Mesodermal cell (in vitro differentiated cells): ENCODE data around the gene STK33.

Experiments used
- H3K27ac ChIP-seq: 2 replicates; pipeline ENCODE4 v1.7.0; 2013; ENCODE audit warnings: mild to moderate bottlenecking, low read depth, low read length, moderate library complexity; ENCODE audit not compliant: severe bottlenecking
- H3K36me3 ChIP-seq: 2 replicates; pipeline ENCODE4 v1.7.1; 2013; ENCODE audit warnings: mild to moderate bottlenecking, low read length, moderate library complexity; ENCODE audit not compliant: control insufficient read depth, insufficient read depth
- H3K4me1 ChIP-seq: one replicate; pipeline ENCODE4 v1.7.1; 2013; ENCODE audit warnings: mild to moderate bottlenecking, low read length; ENCODE audit not compliant: insufficient read depth, control insufficient read depth, poor library complexity, severe bottlenecking
- H3K4me3 ChIP-seq: 2 replicates; pipeline ENCODE4 v1.7.0; 2013; ENCODE audit warnings: low read length, control low read depth, mild to moderate bottlenecking; ENCODE audit not compliant: insufficient read depth, poor library complexity, severe bottlenecking; ENCODE audit errors: extremely low read depth
- H3K9me3 ChIP-seq: 2 replicates; pipeline ENCODE4 v1.7.1; 2013; ENCODE audit warnings: mild to moderate bottlenecking, low read length, moderate library complexity; ENCODE audit not compliant: control insufficient read depth
- WGBS, 2 experiments: methylation state at CpG; one replicate each; pipeline ENCODE4 v1.1.5; 2013; ENCODE audit warnings: missing lambda C conversion rate in 2 of 2; ENCODE audit not compliant: insufficient coverage in 2 of 2; 5-methylcytosine and 5-hydroxymethylcytosine counted together

The STK33 gene

DNA sequence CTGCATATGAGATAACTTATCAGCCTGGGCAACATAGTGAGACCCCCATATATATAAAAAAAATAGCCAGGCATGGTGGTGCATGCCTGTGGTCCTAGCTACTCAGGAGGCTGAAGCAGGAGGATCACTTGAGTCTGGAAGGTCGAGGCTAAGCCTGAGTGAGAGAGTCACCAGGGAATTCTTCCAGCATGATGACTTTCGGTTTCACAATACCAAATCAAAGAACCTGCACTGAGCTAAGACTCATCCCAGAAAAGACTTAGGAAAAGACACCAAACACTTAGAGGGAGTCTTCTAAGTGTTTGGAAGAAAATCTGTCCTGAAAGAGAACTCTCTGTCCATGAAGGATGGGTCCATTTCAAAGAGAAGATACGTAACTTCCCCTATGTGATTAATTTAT is 12.7 kb downstream of the STK33 start:
- H3K9me3 ChIP-seq: peaks cover 3% of the 10 kb centered on the region
- WGBS, 2 experiments: no CpG with 5 or more reads among the region's 3 CpGs
- H3K4me3 ChIP-seq: no peak overlapping the region
- H3K27ac ChIP-seq: no peak overlapping the region
- H3K36me3 ChIP-seq: no peaks in the 10 kb centered on the region
- H3K4me1 ChIP-seq: no peaks in the 10 kb centered on the region

DNA sequence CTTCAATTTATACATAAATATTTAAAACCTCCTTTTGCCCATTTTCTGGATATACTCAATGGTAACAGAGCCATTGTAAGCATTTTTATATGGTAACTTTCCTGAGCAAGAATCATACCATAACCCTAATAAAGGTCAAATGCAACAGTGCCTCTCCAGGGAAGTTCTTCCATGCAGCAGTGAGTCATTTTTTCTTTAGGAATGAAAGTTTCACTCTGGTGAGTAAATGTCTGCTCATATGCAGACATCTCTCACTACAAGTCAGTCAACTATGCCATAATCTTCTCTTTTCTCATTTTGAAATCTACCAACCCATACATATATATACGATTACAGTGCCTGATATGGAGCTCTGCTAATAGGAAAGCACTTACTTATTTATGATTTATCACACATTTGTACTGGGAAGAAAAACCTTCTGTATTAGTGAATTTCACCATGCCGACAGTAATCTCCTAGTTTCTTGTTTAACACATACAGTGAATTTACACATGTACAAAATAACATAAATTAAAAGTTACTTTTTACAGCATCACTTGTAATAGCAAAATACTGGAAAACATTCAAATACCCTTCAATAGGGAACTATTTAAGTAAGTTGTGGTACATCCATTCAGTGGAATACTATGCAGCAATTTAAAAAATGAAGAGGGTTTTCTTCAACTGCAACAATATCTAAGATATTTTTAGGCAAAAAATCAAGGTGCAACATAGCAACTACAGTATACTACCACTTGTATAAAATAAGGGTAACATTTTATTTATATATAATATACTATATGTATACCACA is 16.0 kb downstream of the STK33 start:
- Histone ChIP-seq H3K4me1 (no peaks in the 10 kb centered on the region), H3K27ac (no peak overlapping the region), H3K4me3 (no peak overlapping the region), H3K9me3 (peaks cover 3% of the 10 kb centered on the region), H3K36me3 (no peaks in the 10 kb centered on the region)
- WGBS, 2 experiments: no CpG with 5 or more reads among the region's 2 CpGs

DNA sequence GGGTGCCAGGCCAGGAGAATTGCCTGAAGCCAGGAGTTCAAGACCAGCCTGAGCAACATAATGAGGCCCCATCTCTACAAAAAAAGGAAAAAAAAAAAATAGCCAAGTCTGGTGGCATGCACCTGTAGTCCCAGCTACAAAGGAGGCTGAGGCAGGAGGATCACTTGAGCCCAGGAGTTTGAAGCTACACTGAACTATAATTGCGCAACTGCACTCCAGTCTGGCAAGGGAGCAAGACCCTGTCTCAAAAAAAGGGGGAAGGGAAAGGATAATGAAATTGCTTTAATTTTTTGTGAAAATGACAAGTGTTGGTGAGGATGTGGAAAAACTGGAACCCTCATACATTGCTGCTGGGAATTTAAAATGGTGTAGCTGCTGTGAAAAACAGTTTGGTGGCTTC is 19.2 kb downstream of the STK33 start:
- H3K4me3 ChIP-seq: no peak overlapping the region
- no peaks in the 10 kb centered on the region for H3K4me1 ChIP-seq
- WGBS, 2 experiments: 100% methylated on average over 1 of the region's 1 CpG
- H3K27ac ChIP-seq: no peak overlapping the region
- H3K36me3 ChIP-seq: no peaks in the 10 kb centered on the region
- peaks cover 3% of the 10 kb centered on the region for H3K9me3 ChIP-seq

DNA sequence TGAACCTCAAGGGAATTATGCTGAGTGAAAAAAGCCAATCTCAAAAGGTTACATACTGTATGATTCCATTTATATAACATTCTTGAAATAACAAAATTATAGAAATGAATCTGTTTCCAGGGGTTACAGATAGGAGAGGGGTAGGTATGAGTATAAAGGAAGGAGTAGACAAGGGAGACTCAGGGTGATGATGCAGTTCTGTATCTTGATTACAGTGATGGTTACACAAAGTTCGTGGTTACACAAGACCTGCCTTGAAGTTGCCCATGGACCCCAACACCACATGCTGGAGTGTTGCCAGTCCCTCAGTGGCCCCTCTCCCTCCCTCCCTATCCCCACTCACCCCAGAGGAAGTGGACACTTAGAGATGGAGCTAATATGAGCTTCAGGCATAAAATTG is 20.3 kb downstream of the STK33 start:
- Histone ChIP-seq H3K4me1 (no peaks in the 10 kb centered on the region), H3K36me3 (no peaks in the 10 kb centered on the region), H3K4me3 (no peak overlapping the region), H3K9me3 (no peaks in the 10 kb centered on the region), H3K27ac (no peak overlapping the region)
- WGBS, 2 experiments: no CpG with 5 or more reads among the region's 1 CpG

DNA sequence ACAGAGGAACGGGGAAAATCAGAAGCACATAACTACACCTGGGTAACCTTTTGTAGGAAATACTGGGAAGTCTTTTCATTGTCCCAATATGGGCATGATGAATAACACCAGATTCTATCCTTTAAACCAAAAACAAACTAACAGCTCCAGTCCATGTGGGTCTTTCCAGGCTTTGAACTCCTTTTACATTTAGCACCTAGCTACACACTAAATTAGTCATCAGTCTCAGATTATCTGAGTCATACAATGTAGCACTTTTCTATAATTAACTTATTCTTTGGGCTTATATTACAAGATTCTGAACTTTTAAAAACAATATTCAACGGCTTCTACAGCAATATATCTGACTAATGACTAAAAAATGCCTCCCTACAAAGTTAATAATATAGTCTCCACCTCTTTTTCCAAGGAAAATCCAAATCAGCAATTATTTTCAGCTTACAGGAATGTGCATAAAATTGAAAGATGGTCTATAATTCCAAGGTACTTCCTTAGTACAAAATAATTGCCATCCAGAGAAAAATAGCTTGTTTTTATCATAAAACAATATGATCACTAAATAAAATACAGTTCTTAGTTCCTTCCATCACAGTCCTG is 26.3 kb downstream of the STK33 start:
- Histone ChIP-seq H3K4me1 (no peaks in the 10 kb centered on the region), H3K27ac (no peak overlapping the region), H3K4me3 (no peak overlapping the region), H3K9me3 (no peaks in the 10 kb centered on the region), H3K36me3 (no peaks in the 10 kb centered on the region)
- 100% methylated on average over 1 of the region's 2 CpGs; no CpG with 5 or more reads in 1 of the 2 experiments for WGBS, 2 experiments

DNA sequence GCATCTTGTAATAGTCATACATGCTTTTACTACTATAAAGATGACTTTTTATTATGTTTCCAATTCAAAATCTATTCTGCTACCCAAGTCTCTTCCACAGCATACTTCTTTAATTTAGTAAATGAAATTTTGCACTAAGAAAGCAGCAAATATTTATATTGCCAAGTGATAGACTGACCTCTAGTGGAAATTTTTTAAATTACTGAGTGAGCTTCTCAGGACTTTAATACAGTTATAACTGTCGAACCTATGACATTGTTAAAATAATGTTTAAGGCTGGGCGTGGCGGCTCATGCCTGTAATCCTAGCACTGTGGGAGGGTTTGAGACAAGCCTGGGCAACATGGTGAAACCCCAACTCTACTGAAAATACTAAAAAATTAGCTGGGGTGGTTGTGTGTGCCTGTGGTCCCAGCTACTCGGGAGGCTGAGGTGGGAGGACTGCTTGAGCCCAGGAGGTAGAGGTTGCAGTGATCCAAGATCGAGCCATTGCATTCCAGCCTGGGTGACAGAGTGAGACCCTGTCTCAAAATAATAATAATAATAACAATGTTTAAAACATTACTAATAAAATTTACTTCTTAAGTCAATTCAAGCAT is 27.3 kb downstream of the STK33 start:
- no peak overlapping the region for H3K27ac ChIP-seq
- 50% methylated on average over 2 of the region's 5 CpGs; no CpG with 5 or more reads in 1 of the 2 experiments for WGBS, 2 experiments

DNA sequence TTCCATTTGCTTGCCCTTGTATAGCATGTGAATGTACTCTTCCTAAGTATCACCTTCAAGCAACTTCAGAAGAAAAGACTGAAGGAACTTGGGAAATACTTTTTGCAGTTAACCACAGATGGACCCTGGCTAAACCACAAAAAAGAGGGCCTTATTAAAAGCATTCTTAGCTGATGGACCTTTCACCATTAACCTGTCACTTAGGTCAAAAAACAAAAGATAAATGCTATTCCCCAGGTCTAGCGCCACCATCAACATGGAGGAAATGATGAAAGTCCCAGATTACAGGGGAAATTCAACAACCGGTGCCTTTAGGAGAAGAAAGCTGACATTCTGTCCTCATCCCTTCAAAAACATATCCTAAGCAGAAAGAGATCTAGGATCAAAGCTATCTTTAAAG is 29.5 kb downstream of the STK33 start:
- H3K4me3 ChIP-seq: no peak overlapping the region
- no peak overlapping the region for H3K27ac ChIP-seq
- no peaks in the 10 kb centered on the region for H3K4me1 ChIP-seq
- 100% methylated on average over 2 of the region's 2 CpGs; no CpG with 5 or more reads in 1 of the 2 experiments for WGBS, 2 experiments
- no peaks in the 10 kb centered on the region for H3K36me3 ChIP-seq
- peaks cover 10% of the 10 kb centered on the region for H3K9me3 ChIP-seq

More for the DNA sequence above, 27.3 kb downstream of the STK33 start:
- Histone ChIP-seq H3K36me3 (no peaks in the 10 kb centered on the region), H3K4me1 (no peaks in the 10 kb centered on the region), H3K4me3 (no peak overlapping the region), H3K9me3 (peaks cover 4% of the 10 kb centered on the region)

DNA sequence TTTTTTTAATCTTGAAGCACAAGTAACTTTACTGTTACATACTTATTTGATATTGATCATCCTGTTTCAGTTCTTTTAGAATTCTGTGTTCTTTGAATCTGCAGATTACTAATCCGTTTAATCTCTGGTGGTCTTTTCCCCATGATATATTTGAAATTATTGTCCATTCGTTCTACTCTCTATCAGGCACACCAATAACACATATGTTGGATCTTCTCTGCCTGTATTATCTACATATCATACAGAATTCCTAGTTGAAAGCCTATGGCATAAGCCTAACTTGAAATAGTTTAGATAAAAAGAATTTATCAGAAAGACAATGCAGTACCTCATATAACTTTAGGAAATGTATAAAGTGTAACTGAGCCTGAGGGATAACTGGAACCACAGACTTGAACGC is 32.6 kb downstream of the STK33 start:
- H3K4me3 ChIP-seq: no peak overlapping the region
- 100% methylated on average over 1 of the region's 3 CpGs; no CpG with 5 or more reads in 1 of the 2 experiments for WGBS, 2 experiments
- H3K36me3 ChIP-seq: no peaks in the 10 kb centered on the region

DNA sequence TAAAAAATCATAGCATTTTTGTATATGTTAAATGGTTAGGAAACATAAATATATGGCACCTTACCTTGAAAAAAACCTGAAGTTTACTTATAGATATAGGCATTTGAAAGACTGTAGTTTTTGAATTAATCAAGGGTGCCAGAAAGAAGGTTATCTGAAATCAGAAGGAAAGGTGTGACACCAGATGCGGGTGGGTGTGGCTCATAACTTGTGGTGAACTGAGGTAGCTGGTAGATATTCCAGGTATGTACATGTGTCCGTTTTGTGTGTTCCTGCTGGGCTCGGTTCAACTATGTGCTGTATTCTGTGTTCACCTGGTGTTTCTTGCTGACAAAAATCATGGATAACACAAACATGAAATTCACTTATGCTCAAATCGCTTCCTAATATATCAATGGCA is 35.6 kb downstream of the STK33 start:
- Histone ChIP-seq H3K36me3 (no peaks in the 10 kb centered on the region), H3K4me3 (no peak overlapping the region), H3K27ac (no peak overlapping the region), H3K4me1 (no peaks in the 10 kb centered on the region), H3K9me3 (peaks cover 10% of the 10 kb centered on the region)
- WGBS, 2 experiments: 89 to 97% methylated on average over 3 of the region's 4 CpGs

More for the DNA sequence above, 32.6 kb downstream of the STK33 start:
- Histone ChIP-seq H3K4me1 (no peaks in the 10 kb centered on the region), H3K9me3 (peaks cover 10% of the 10 kb centered on the region), H3K27ac (no peak overlapping the region)

DNA sequence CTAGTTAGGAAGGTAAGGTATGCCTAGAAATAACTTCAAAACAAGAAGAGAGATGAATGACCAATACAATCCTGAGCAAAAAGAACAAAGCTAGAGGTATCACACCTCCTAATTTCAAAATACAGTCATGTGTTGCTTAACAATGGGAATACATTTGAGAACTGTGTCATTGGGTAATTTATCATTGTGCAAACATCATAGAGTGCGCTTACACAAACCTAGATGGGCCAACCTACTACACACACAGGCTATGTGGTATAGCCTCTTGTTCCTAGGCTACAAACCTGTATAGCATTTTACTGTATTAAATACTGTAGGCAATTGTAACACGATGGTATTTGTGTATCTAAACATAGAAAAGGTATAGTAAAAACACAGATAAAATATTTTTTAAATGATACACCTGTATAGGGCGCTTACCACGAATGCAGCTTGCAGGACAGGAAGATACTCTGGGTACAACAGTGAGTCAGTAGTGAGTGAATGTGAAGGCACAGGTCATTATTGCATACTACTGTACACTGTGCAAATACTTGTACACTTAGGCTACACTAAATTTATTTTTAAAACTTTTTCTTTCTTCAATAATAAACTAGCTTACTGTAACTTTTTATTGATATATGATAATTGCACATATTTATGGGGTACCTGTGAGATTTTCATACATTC is 48.2 kb downstream of the STK33 start:
- WGBS, 2 experiments: no CpG with 5 or more reads among the region's 4 CpGs
- H3K9me3 ChIP-seq: no peaks in the 10 kb centered on the region
- H3K27ac ChIP-seq: no peak overlapping the region
- no peak overlapping the region for H3K4me3 ChIP-seq
- no peaks in the 10 kb centered on the region for H3K36me3 ChIP-seq
- H3K4me1 ChIP-seq: no peaks in the 10 kb centered on the region
